Stimulated activated CD8-positive, alpha-beta memory T cell treated with anti-CD3 and anti-CD28 coated beads, Interleukin-7, amount 100 ng/mL, for 1 hour (primary cell): ENCODE data around the gene OSBPL8.
"Not testable (repeated sequence)": the region's sequence is repeated elsewhere in the genome, so short reads cannot be mapped to it uniquely, and the experiment has no call there.

Experiments
- DNase-seq, 2 donors: peaks; one replicate each; pipeline ENCODE4 v3.0.0-alpha.2; 2020; ENCODE audit warnings: low read depth in 2 of 2

The OSBPL8 gene

GRCh38 chr12:76422154-76422542, 137.4 kb downstream of the OSBPL8 start:
- DNase-seq: no peak

GRCh38 chr12:76421046-76421445, 138.5 kb downstream of the OSBPL8 start:
- no peak for DNase-seq

- DNase-seq: no peak
Measured at GRCh38 chr12:76420222-76420621, 139.3 kb downstream of the OSBPL8 start.

GRCh38 chr12:76417116-76417515, 142.5 kb downstream of the OSBPL8 start:
- no peak for DNase-seq

GRCh38 chr12:76413121-76413520, 146.4 kb downstream of the OSBPL8 start:
- DNase-seq: no peak

GRCh38 chr12:76410781-76411180, 148.8 kb downstream of the OSBPL8 start:
- DNase-seq: no peak

DNA sequence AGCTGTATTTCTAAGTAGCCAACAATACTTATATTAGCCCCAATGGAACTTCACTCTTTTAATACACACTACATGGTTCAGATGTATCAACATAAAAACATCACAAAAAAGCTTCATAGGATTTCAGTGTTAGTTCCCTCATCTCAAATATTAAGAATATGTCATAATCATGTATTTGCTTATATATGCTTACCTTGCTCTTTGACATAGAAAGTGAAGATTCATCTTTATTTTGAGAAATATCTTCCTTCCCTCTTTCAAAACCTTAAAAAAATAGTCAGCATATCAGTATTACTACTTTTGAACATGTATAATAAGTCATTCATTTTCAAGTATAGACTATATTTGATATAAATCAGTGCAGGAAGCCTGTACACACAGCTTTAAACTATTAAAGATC, 149.2 kb downstream of the OSBPL8 start:
- DNase-seq: no peak

- no peak for DNase-seq
Measured at GRCh38 chr12:76409074-76409473, 150.5 kb downstream of the OSBPL8 start.

- DNase-seq: no peak
Measured at GRCh38 chr12:76407710-76408109, 151.9 kb downstream of the OSBPL8 start.

GRCh38 chr12:76402259-76402658, 157.3 kb downstream of the OSBPL8 start:
- no peak for DNase-seq

DNA sequence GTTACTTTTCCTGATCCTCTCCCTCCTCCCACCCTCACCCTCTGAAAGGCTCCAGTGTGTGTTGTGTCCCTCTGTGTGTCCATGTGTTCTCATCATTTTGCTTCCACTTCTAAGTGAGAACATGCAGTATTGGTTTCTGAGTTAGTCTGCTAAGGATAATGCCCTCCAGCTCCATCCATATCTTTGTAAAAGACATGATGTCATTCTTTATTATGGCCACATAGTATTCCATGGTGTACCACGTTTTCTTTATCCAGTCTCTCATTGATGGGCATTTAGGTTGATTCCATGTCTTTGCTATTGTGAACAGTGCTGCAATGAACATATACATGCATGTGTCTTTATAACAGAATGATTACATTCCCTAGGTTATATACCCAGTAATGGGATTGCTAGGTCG, 159.4 kb downstream of the OSBPL8 start:
- DNase-seq: no peak

- no peak for DNase-seq
Measured at GRCh38 chr12:76399040-76399439, 160.5 kb downstream of the OSBPL8 start.

DNA sequence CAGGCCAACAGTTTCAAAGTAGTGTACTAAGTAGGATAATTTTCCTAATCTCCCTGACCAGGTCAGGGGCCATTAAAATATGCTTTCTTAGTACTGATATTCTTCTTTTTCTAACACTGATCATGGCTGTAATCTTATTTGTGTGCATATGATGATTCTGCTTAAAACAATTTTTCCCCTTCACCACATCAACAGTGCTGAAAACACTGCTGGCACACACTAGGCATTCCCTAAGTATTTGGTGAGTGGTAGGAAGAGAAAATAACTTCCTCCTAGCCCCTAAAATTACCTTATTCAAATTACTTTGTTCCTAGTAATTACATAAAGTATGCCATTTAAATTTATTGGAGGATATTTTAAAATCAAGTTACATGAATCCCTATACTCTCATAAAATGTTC, 161.5 kb downstream of the OSBPL8 start:
- no peak for DNase-seq

DNA sequence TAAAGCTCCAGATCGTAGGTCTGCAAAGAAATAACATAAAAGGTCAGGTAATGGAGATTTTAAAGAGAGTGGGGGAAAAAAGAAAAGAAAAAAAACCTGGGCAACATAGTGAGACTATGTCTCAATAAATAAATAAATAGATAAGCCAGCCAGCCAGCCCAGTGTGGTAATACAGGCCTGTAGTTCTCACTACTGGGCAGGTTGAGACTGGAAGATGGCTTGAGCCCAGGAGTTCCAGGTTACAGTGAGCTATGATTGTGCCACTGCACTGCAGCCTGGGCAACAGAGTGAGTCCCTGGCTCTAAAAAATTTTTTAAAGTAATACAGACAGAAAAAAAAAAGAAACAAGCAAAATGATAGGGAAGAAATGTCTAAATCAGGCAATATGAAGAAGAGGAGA, 168.1 kb downstream of the OSBPL8 start:
- no peak for DNase-seq

DNA sequence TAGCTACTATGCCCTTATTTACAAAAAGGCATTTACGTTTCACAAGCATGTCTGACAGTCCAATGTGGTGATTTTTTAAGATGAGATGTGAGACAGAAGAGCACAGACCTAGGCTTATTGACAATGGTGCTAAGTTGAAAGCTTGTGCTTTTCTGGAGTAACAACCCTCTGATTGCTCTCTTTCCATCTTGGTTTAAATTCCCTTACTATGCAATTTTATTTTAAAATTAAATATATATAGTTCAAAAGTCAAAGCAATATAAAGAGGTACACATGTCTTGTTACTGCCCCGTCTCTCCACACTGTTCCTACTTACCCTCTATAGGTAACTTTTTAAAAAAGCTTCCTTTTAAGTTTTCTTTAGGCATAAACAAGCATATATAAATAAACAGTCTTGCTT, 172.0 kb downstream of the OSBPL8 start:
- no peak for DNase-seq

DNA sequence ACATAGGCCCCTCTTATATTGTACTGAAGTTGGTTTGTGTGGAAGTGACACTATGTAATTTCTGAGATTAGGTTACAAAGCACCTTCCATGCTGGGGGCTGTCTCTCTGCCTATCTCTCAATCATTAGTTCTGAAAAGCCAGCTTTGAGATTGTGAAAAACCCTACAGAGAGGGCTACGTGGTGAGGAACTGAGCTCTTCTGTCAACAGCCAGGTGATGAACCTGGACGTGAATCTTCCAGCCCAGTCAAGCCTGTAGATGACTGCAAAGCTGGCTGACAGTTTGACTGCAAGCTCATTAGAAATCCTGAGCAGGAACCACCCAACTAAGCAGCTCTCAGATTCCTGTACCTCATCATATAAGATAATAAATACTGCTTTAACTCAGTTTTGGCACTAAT, 175.0 kb downstream of the OSBPL8 start:
- DNase-seq: no peak

GRCh38 chr12:76383988-76384387, 175.6 kb downstream of the OSBPL8 start:
- DNase-seq: no peak

- DNase-seq: no peak
Measured at GRCh38 chr12:76379261-76379660, 180.3 kb downstream of the OSBPL8 start.

- DNase-seq: not testable (repeated sequence)
Measured at GRCh38 chr12:76376876-76377275, 182.7 kb downstream of the OSBPL8 start.

DNA sequence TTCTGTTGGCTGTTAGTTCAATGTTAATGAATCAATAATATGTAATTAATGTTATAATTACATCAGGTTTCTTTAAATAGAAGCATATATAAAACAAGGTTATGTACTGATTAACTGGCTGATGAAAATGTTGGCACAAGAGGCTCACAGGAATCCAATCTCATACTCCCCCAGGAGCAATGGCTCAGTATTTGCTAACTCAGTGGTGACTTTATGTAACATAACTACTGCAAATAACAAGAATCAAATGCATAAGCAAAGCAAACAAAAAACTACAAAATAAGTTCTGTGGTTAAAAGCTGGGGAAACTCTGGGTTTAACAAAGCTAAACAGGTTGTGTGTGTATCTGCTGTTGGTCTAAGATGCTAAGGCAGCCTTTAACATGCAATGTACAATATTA, 183.6 kb downstream of the OSBPL8 start:
- DNase-seq: no peak

DNA sequence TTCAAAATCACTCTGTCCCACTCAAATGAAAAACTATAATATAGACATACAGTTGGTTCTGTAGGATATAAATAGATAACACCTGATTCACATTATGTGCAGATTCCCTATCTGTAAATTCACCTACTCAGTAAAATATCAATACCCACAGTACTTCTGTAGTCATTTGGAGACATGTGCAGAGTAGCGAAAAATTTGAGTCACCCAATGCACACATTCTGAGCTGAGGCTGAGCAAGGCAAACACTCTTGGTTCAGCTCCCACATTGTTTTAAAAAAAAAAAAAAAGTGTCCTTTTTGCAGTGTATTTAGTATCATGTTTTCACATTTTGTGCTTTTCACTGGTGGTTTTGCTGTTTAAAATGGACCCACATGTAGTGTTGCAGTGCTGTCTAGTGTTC, 184.1 kb downstream of the OSBPL8 start:
- DNase-seq: no peak

DNA sequence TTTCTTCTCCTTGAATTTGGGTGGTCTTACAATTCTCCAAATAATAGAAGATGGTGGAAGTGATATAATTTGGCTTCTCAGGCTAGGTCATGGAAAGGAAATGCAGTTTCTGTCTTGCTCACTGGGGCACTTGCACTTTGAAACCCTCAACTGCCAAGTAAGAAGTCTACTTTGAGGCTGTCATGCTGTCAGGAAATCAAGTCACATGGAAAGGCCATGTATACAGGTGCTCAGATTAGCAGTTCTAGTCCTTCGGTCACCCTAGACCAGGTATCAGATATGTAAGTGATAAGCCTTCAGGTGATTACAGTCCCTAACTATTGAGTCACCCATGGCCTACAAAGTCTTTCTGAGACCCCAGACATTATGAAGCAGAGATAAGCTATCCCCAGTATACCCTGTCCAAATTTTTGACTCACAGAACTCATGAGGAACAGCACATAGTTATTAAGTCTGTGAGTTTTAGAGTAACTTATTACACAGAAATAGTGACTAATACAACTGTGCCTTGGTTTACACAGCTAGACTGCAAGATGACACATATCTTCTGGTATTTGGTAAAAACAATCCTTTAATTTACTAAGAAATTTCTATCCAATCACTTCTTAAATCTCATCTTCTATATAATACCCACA, 185.1 kb downstream of the OSBPL8 start:
- DNase-seq: no peak

- DNase-seq: no peak
Measured at GRCh38 chr12:76368230-76368629, 191.3 kb downstream of the OSBPL8 start.

DNA sequence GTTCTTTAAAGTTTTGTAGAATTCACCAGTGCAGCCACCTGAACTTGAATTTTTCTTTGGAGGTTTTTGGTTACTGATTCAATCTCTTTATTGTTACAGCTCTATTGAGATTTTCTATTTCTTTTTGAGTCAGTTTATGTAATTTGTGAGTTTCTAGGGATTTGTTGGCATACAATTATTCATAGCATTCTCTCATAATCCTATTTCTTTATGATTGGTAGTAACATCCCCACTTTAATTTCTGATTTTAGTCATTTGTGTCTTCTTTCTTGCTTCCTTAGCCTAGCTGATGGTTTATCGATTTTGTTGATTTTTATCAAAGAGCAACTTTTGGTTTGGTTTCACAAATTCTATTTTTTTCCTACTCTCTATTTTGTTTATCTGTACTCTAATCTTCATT, 193.4 kb downstream of the OSBPL8 start:
- no peak for DNase-seq
